CD4-positive, alpha-beta T cell treated with Interleukin-4 for 1 hour (primary cell): ENCODE data around the gene ADAM21.
A peak's percentile ranks its signal among the peaks of the same experiment; 100 is the strongest.
"Not testable (repeated sequence)": the region's sequence is repeated elsewhere in the genome, so short reads cannot be mapped to it uniquely, and the experiment has no call there.

ENCODE experiments used
- DNase-seq, 2 donors: peaks; one replicate each; pipeline ENCODE4 v3.0.0-alpha.2; 2020 to 2022

ADAM21 gene

GRCh38 chr14:70451874-70452273 lies at the start of gene ADAM21:
TSS of gene ADAM21 (plus strand) at chr14:70452174. CDS start at chr14:70457500, 5,326 bp downstream.
- no peak for DNase-seq

GRCh38 chr14:70403335-70403734 lies 48.6 kb upstream of the ADAM21 start:
- not testable (repeated sequence) for DNase-seq

GRCh38 chr14:70406216-70406615 lies 45.8 kb upstream of the ADAM21 start:
- DNase-seq, result not testable (repeated sequence)

GRCh38 chr14:70407621-70408020 lies 44.4 kb upstream of the ADAM21 start:
- no peak for DNase-seq

- no peak for DNase-seq
Measured at GRCh38 chr14:70415788-70416187, 36.2 kb upstream of the ADAM21 start.

GRCh38 chr14:70416338-70416724 lies 35.6 kb upstream of the ADAM21 start:
- no peak for DNase-seq

- DNase-seq, result peak; percentile 51 to 62
Measured at GRCh38 chr14:70416725-70417349, 35.1 kb upstream of the ADAM21 start, which contains the start of gene SYNJ2BP. TSS of gene SYNJ2BP (minus strand) at chr14:70417090. CDS start at chr14:70416963, 127 bp downstream.

GRCh38 chr14:70419270-70419931 lies 32.6 kb upstream of the ADAM21 start:
- not testable (repeated sequence) for DNase-seq

- DNase-seq, result no peak
Measured at GRCh38 chr14:70422538-70422937, 29.4 kb upstream of the ADAM21 start.

GRCh38 chr14:70425354-70425753 lies 26.6 kb upstream of the ADAM21 start:
- DNase-seq, result no peak

- not testable (repeated sequence) for DNase-seq
Measured at GRCh38 chr14:70426555-70426954, 25.4 kb upstream of the ADAM21 start.

- no peak for DNase-seq
Measured at GRCh38 chr14:70436867-70437266, 15.1 kb upstream of the ADAM21 start.

GRCh38 chr14:70441641-70442040 lies 10.3 kb upstream of the ADAM21 start:
- no peak for DNase-seq

- DNase-seq, result no peak
Measured at GRCh38 chr14:70442750-70443149, 9.2 kb upstream of the ADAM21 start.

- DNase-seq, result no peak
Measured at GRCh38 chr14:70448633-70449340, 3.2 kb upstream of the ADAM21 start.

- DNase-seq, result no peak
Measured at GRCh38 chr14:70454731-70455130, 2.8 kb downstream of the ADAM21 start.

GRCh38 chr14:70468731-70469130 lies 16.8 kb downstream of the ADAM21 start:
- DNase-seq, result no peak

- DNase-seq, result not testable (repeated sequence)
Measured at GRCh38 chr14:70470863-70471563, 19.0 kb downstream of the ADAM21 start.

- DNase-seq, result no peak
Measured at GRCh38 chr14:70472253-70473159, 20.5 kb downstream of the ADAM21 start.

- no peak for DNase-seq
Measured at GRCh38 chr14:70473825-70474224, 21.9 kb downstream of the ADAM21 start.

GRCh38 chr14:70475459-70475858 lies 23.5 kb downstream of the ADAM21 start:
- not testable (repeated sequence) for DNase-seq
